NCI-H69 (cell line): ENCODE data around the gene GPAT2.
"Not testable (repeated sequence)": the region's sequence is repeated elsewhere in the genome, so short reads cannot be mapped to it uniquely, and the experiment has no call there.

Experiments
- DNase-seq: peaks from one replicate; lab custom pipeline; 2025; lab: John Stamatoyannopoulos, UW

GPAT2 gene

DNA sequence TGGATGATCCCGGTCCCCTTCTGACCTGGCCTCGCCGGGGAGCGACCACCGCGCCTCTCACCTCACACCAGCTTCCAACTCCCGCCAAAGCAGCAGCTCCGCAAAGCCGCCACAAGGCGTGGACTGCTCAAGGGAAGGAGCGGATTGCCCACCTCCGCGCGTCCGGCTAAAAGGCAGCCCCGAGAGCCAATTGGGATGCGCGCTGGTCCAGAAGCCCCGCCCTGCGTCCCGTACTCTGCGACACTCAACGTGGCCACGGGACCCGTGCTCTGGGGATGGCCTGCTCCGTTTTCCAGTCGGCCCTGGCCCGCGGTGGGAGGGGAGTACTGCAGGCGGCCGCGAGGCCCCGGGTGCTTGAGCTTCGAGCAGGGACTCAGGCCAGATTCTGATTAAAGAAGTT lies at the start of gene GPAT2:
TSS of gene GPAT2 (minus strand) at position 125 of the 400 bp plus-strand sequence. CDS start 2,557 bp downstream, outside the sequence.
- DNase-seq, result not testable (repeated sequence)

DNA sequence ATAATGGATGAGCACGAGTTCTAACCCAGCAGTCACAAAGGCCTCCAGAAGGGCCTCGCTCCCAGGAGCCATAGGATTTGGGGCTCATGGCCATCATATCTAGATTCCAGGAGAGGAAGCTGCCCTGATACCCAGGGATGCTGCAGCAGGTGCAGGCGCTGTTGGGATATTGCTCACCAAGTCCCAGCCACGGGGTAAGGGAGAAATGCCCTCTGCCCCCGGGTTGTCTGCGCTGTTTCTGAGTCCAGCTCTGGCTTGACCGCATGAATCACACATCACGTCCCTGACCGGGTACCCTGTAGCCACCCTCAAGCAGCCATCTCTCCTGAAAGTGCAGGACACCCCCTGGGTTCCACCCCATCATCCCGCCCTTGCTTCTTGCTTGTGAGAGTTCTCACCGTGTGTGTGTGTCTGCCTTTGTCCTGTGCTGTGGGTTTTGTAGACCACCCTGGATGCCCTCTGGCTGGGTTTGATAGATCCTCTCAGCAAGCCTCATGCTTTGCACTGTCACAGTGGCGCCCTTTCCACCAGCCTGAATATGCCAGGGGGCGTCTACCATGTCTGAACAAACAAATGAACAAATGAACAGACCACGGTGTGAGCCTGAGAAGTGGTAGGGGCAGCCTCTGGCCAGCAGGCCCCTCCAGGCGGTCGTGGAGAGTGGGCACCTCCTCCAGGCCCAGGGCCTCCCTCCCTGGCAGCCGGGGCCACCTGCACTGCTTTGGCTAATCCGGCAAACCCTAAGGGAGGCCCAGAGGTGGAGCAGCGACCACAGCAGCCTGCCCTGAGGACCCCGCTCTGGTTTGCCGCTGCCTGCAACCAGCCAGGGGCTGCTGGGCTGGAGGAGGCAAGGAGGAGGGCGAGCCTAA lies 49.5 kb upstream of the GPAT2 start:
- DNase-seq, result peak; percentile 79

- DNase-seq, result no peak
These were observed 48.6 kb upstream of the GPAT2 start for GRCh38 chr2:96083064-96083939.

DNA sequence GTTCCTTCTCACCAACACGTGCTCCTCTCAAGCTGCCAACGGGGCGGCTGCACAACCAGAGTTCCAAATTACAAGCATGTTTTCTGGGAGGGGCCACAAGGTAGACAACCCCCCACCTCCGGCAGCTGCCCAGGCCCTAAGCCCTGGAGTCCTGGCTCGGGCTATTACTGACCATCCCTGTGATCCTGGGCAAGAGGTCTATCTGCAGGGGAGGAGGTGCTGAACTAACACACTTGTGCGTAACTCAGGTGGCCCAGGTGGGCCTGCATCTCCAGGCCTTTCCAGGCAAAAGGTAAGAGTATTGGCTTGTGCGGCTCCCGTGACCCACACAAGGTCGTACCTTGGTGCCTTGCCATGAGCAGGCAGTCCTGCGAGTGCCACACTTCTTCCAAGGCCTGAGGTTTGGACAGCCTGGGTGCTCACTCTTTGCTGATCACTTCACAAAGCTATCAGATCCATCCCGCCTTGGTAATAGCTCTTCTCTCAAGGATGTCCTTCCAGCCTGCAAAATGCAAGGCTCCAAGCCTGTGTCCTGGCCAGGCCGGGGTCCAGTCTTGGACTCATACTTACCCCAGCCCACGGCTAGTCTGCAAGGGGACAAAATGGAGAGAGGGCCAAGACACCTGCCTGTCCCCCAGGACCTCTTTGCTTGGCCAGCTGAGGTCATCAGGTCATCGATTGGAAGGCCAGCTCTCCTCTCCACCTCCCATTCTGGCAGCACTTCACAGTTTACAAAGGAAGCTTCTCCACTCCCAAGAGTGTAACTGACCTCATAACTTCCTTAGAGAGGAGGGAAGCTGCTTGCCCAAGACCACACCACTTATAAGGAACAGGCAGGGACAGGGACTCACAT lies 47.7 kb upstream of the GPAT2 start:
- no peak for DNase-seq

- no peak for DNase-seq
These were observed 46.3 kb upstream of the GPAT2 start for GRCh38 chr2:96081042-96081441.

GRCh38 chr2:96075199-96075771 lies 40.6 kb upstream of the GPAT2 start:
- peak; percentile 18 for DNase-seq

DNA sequence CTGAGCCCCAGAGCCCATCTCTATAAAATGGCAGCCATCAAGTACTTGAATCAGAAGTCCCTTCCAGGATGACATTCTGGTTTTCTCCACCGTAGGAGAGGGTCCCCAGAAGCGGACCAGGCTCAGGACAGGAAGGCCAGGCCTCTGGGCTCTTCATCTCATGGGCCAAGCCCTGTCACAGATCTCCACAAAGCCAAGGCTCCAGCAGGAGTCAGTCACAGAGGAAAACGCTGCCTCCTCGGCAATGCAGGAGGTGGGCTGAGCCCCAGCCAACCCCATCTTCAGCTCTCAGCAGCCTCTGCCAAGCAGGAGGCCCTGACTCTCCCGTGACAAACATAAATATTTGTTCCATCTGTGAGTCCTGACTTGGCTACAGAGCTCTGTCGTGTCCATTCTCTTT lies 39.4 kb upstream of the GPAT2 start:
- DNase-seq, result no peak

GRCh38 chr2:96073170-96073775 lies 38.6 kb upstream of the GPAT2 start:
- DNase-seq, result no peak

DNA sequence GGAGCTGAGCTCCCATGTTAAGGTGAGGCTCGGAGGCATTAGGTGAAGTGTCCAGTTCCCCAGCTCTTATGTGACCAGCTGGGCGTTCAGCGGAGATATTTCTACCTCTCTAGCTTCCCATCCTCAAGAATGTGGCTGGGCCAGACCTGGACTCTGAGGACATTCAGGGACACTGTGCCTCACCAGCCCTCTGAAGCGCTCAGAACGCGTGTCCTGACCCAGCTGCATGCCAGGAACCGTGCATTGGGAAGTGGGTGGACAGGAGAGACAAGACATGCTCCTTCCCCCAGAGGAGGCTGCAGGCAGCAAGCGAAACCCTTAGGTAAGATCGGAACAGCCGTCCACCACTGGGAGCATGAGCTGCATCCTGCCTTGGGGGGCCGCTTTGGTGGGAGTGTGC lies 38.0 kb upstream of the GPAT2 start:
- DNase-seq, result no peak

GRCh38 chr2:96071977-96072491 lies 37.3 kb upstream of the GPAT2 start:
- DNase-seq, result peak; percentile 65

- DNase-seq, result not testable (repeated sequence)
These were observed 36.6 kb upstream of the GPAT2 start for GRCh38 chr2:96071087-96071976.

- DNase-seq, result not testable (repeated sequence)
These were observed 35.6 kb upstream of the GPAT2 start for GRCh38 chr2:96070351-96070750.

DNA sequence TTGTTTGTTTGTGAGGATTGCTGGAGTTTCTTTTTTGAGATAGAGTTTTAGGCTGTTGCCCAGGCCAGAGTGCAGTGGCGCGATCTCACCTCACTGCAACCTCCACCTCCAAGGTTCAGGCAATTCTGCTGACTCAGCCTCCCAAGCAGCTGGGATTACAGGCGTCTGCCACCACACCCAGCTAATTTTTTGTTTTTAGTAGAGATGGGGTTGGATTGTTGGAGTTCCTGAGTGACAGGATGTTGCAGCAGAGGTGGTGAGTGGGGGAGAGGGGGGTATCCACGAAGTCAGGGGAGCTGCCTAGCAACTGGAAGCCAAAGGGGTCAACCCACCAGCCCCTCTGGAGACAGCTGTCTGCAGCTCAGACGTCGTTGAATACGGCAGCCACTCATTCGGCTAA lies 35.2 kb upstream of the GPAT2 start:
- not testable (repeated sequence) for DNase-seq

GRCh38 chr2:96067902-96068581 lies 33.3 kb upstream of the GPAT2 start:
- DNase-seq, result peak; percentile 90

- DNase-seq, result not testable (repeated sequence)
These were observed 32.5 kb upstream of the GPAT2 start for GRCh38 chr2:96067098-96067660.

- not testable (repeated sequence) for DNase-seq
These were observed 31.8 kb upstream of the GPAT2 start for GRCh38 chr2:96066511-96066910.

GRCh38 chr2:96065954-96066353 lies 31.2 kb upstream of the GPAT2 start:
- DNase-seq, result not testable (repeated sequence)

DNA sequence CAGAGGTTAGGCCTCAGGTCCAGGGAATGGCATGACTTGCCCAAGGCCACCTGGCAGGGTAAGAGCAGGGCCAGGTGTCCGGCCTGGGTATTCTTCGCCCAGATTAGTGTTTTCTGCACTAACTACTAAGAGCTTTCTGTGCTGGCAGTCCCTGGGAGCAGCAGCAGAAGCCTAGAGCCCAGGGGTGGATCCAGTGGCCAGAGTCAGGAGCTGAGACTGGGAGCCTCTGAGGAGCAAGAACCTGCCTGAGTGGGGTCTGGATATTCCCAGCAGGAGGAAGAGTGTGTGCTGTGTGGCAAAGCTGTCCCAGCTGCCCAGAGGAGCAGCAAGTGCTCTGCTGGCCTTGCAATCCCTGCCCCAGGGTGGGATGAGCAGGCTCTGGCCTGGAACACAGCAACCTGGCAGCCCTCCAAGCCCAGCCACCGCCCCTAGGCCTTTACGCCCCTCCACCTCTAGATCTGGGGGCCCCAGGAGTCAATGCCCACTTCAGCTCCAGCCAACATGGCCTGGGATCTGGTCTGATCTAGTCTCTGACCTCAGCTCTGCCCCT lies 30.7 kb upstream of the GPAT2 start:
- DNase-seq, result no peak
